Neural cell (in vitro differentiated cells): Measurements from ENCODE around the gene EHD1. TPM values are rescaled to one million over a fixed set of nuclear protein-coding genes. Genes with fewer than 3 reads are reported as not detected.

Experiments
- H2AFZ ChIP-seq: fragments of 200-600, 300-800 bp; sonication (generic), shearing (Covaris generic); 2 replicates; pipeline ENCODE4 v1.6.0; 2014; ENCODE audit warnings: low read depth, mild to moderate bottlenecking, antibody characterized with exemption, low read length, moderate library complexity
- H3F3A ChIP-seq: fragments of 200-600 bp; shearing (Covaris generic); 2 replicates; pipeline ENCODE4 v1.6.1; 2016; ENCODE audit warnings: mild to moderate bottlenecking, moderate library complexity, mixed read lengths, antibody characterized with exemption, low read length; ENCODE audit not compliant: insufficient read depth, poor library complexity, severe bottlenecking
- H3K27ac ChIP-seq: fragments of 200-600, 300-800 bp; sonication (generic), shearing (Covaris generic); 2 replicates; pipeline ENCODE4 v1.5.1; 2014; ENCODE audit warnings: mild to moderate bottlenecking, low read length, moderate library complexity
- H3K27me3 ChIP-seq: fragments of 300-800, 200-600 bp; sonication (generic), shearing (Covaris generic); 2 replicates; pipeline ENCODE4 v1.6.0; 2014; ENCODE audit warnings: mild to moderate bottlenecking, low read depth, low read length, moderate library complexity; ENCODE audit not compliant: insufficient read depth
- H3K36me3 ChIP-seq: fragments of 300-800, 200-600 bp; sonication (generic), shearing (Covaris generic); 2 replicates; pipeline ENCODE4 v1.5.1; 2014; ENCODE audit warnings: mild to moderate bottlenecking, antibody characterized with exemption, low read length, moderate library complexity; ENCODE audit not compliant: insufficient read depth
- H3K4me2 ChIP-seq: fragments of 300-800, 200-600 bp; sonication (generic), shearing (Covaris generic); 2 replicates; pipeline ENCODE4 v1.6.0; 2014; ENCODE audit warnings: mild to moderate bottlenecking, low read length
- H3K4me3 ChIP-seq: fragments of 300-800, 200-600 bp; sonication (generic), shearing (Covaris generic); 2 replicates; pipeline ENCODE4 v1.5.1; 2014; ENCODE audit warnings: mild to moderate bottlenecking, low read length, moderate library complexity
- H3K79me2 ChIP-seq: fragments of 200-600 bp; shearing (Covaris generic); replicated peaks from 2 replicates; pipeline ENCODE4 v1.6.0; 2014; ENCODE audit warnings: mild to moderate bottlenecking, low read length, moderate library complexity; ENCODE audit not compliant: insufficient read depth
- H3K9ac ChIP-seq: fragments of 300-800, 200-600 bp; sonication (generic), shearing (Covaris generic); 2 replicates; pipeline ENCODE4 v1.6.1; 2016; ENCODE audit warnings: mild to moderate bottlenecking, low read length, mixed read lengths
- H3K9me2 ChIP-seq: fragments of 200-600 bp; shearing (Covaris generic); 2 replicates; pipeline ENCODE4 v1.6.1; 2016; ENCODE audit warnings: mild to moderate bottlenecking, low read length, mixed read lengths; ENCODE audit not compliant: insufficient read depth
- H3K9me3 ChIP-seq: fragments of 200-600, 300-800 bp; sonication (generic), shearing (Covaris generic); 2 replicates; pipeline ENCODE4 v1.6.1; 2016; ENCODE audit warnings: mild to moderate bottlenecking, mixed run types, low read length, moderate library complexity, mixed read lengths
- H4K20me1 ChIP-seq: fragments of 200-600 bp; shearing (Covaris generic); 2 replicates; pipeline ENCODE4 v1.6.1; 2016; ENCODE audit warnings: mild to moderate bottlenecking, mixed run types; ENCODE audit not compliant: insufficient read depth
- EP300 ChIP-seq: fragments of 450-650 bp; conservative IDR thresholded peaks from 2 replicates; pipeline ENCODE4 v1.6.1; 2014; ENCODE audit warnings: antibody characterized with exemption, mild to moderate bottlenecking, moderate library complexity; ENCODE audit not compliant: poor library complexity, severe bottlenecking
- EZH2 ChIP-seq: fragments of 200-600, 300-800 bp; shearing (Covaris generic), sonication (generic); IDR thresholded peaks from 2 replicates; pipeline ENCODE4 v1.6.1; 2014; ENCODE audit warnings: antibody characterized with exemption, low read length, borderline replicate concordance, mild to moderate bottlenecking; ENCODE audit not compliant: insufficient read depth, poor library complexity, severe bottlenecking
- MXI1 ChIP-seq: fragments of 450-650 bp; conservative IDR thresholded peaks from 2 replicates; pipeline ENCODE4 v1.6.1; 2014; ENCODE audit warnings: antibody characterized with exemption, mild to moderate bottlenecking; ENCODE audit not compliant: poor library complexity, severe bottlenecking
- POLR2AphosphoS5 ChIP-seq: IDR thresholded peaks from 2 replicates; pipeline ENCODE4 v1.6.1; 2012
- RAD21 ChIP-seq: fragments of 450-650 bp; conservative IDR thresholded peaks from 2 replicates; pipeline ENCODE4 v1.6.1; 2014; ENCODE audit warnings: antibody characterized with exemption, mild to moderate bottlenecking, moderate library complexity
- SMC3 ChIP-seq: fragments of 450-650 bp; conservative IDR thresholded peaks from 2 replicates; pipeline ENCODE4 v1.6.1; 2014; ENCODE audit warnings: antibody characterized with exemption, mild to moderate bottlenecking, moderate library complexity; ENCODE audit not compliant: poor library complexity
- TAF1 ChIP-seq: IDR thresholded peaks from 2 replicates; pipeline ENCODE4 v1.6.1; 2012; ENCODE audit warnings: low read depth
- polyA plus RNA-seq: library from polyadenylated mRNA; depleted of rRNA; stranded (reverse); fragments of >200 nt; gene quantifications from 2 replicates; pipeline ENCODE4 v1.2.3, GENCODE V29; 2014
- TF ChIP-seq, protein P1 (sequence below): fragments of 450-650 bp; IDR thresholded peaks from 2 replicates; pipeline ENCODE4 v1.5.1; 2014; ENCODE audit warnings: antibody characterized with exemption, mild to moderate bottlenecking, moderate library complexity; ENCODE audit not compliant: poor library complexity, severe bottlenecking
- TF ChIP-seq, protein P2 (sequence below): IDR thresholded peaks from 2 replicates; pipeline ENCODE4 v1.6.1; 2012; ENCODE audit warnings: borderline replicate concordance

EHD1 gene
- polyA plus RNA-seq, 1 donor from 2014 or later: 26.4 TPM

DNA sequence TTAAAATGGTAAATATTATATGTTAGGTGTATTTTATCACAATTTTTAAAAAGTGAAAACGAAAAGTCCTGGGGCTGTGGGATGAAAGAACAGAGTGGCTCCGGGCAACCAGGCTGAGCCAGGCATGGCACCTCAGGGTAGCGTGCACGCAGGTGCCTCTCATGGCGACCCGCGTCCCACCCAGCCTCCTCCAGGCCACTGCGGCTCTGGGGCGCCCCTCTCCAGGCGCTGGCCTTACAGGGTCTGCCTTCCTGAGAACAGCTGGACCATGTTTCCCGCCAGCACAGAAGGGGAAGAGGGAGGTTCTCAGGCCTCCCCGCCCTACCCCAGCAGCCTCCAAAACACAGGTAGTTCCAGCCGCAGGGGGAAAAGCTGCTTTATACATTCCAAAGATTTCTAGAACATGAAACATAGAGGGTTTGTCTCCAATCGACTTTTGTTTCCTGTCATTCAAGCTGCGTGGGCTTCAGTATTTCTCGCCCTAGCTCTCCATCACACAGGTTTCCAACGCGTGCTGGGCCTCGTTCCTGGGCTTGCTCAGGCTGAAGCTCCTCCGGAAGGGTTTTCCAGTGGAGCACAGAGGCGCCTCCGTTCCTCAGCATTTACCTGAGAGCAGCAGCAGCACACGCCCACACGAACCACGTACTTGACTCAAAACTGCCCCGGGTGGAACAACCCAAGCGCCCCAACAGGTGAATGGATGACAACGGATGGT lies 10.5 kb downstream of the EHD1 start:
- no peaks in the 10 kb centered on the region for H4K20me1 ChIP-seq

DNA sequence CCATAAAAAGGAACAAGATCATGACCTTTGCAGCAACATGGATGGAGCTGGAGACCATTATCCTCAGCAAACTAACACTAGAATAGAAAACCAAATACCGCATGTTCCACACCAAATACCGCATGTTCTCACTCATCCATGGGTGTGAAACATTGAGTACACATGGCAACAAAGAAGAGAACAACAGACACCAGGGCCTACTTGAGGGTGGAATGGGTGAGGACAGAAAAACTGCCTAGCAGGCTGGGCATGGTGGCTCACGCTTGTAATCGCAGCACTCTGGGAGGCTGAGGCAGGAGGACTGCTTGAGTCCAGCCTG lies 12.3 kb downstream of the EHD1 start:
- TF ChIP-seq EP300: no peak
- no peak for TF ChIP-seq TAF1
- TF ChIP-seq, protein P1, sequence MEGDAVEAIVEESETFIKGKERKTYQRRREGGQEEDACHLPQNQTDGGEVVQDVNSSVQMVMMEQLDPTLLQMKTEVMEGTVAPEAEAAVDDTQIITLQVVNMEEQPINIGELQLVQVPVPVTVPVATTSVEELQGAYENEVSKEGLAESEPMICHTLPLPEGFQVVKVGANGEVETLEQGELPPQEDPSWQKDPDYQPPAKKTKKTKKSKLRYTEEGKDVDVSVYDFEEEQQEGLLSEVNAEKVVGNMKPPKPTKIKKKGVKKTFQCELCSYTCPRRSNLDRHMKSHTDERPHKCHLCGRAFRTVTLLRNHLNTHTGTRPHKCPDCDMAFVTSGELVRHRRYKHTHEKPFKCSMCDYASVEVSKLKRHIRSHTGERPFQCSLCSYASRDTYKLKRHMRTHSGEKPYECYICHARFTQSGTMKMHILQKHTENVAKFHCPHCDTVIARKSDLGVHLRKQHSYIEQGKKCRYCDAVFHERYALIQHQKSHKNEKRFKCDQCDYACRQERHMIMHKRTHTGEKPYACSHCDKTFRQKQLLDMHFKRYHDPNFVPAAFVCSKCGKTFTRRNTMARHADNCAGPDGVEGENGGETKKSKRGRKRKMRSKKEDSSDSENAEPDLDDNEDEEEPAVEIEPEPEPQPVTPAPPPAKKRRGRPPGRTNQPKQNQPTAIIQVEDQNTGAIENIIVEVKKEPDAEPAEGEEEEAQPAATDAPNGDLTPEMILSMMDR: no peak
- TF ChIP-seq RAD21: no peak
- TF ChIP-seq EZH2: no peak
- no peak for TF ChIP-seq MXI1
- no peak for TF ChIP-seq POLR2AphosphoS5
- TF ChIP-seq SMC3: no peak
- TF ChIP-seq, protein P2, sequence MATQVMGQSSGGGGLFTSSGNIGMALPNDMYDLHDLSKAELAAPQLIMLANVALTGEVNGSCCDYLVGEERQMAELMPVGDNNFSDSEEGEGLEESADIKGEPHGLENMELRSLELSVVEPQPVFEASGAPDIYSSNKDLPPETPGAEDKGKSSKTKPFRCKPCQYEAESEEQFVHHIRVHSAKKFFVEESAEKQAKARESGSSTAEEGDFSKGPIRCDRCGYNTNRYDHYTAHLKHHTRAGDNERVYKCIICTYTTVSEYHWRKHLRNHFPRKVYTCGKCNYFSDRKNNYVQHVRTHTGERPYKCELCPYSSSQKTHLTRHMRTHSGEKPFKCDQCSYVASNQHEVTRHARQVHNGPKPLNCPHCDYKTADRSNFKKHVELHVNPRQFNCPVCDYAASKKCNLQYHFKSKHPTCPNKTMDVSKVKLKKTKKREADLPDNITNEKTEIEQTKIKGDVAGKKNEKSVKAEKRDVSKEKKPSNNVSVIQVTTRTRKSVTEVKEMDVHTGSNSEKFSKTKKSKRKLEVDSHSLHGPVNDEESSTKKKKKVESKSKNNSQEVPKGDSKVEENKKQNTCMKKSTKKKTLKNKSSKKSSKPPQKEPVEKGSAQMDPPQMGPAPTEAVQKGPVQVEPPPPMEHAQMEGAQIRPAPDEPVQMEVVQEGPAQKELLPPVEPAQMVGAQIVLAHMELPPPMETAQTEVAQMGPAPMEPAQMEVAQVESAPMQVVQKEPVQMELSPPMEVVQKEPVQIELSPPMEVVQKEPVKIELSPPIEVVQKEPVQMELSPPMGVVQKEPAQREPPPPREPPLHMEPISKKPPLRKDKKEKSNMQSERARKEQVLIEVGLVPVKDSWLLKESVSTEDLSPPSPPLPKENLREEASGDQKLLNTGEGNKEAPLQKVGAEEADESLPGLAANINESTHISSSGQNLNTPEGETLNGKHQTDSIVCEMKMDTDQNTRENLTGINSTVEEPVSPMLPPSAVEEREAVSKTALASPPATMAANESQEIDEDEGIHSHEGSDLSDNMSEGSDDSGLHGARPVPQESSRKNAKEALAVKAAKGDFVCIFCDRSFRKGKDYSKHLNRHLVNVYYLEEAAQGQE: no peak
- Histone ChIP-seq H3F3A (no peaks in the 10 kb centered on the region), H3K4me2 (no peak overlapping the region), H3K27me3 (no peaks in the 10 kb centered on the region), H4K20me1 (no peaks in the 10 kb centered on the region), H3K9me2 (no peaks in the 10 kb centered on the region), H2AFZ (no peak overlapping the region), H3K79me2 (no peaks in the 10 kb centered on the region), H3K9me3 (no peaks in the 10 kb centered on the region), H3K9ac (no peak overlapping the region), H3K27ac (no peak overlapping the region), H3K4me3 (no peak overlapping the region), H3K36me3 (no peaks in the 10 kb centered on the region)

More for the DNA sequence above, 10.5 kb downstream of the EHD1 start:
- Histone ChIP-seq H3K9me3 (no peaks in the 10 kb centered on the region), H3K27ac (no peak overlapping the region), H3K9ac (no peak overlapping the region), H3K9me2 (no peaks in the 10 kb centered on the region), H3K36me3 (no peaks in the 10 kb centered on the region), H3F3A (no peaks in the 10 kb centered on the region), H3K4me3 (no peak overlapping the region), H3K4me2 (no peak overlapping the region), H2AFZ (no peak overlapping the region), H3K27me3 (no peaks in the 10 kb centered on the region), H3K79me2 (peaks cover 4% of the 10 kb centered on the region)
- TF ChIP-seq RAD21: no peak
